AG04449 (cell line): ENCODE data around the gene DAPK2.

ENCODE experiments used
- CTCF ChIA-PET: fragments of 350-600 bp; formaldehyde crosslinking; extraction: SDS; loops from one replicate; lab custom pipeline; 2021; ENCODE audit warnings: antibody characterized with exemption; lab: Yijun Ruan, JAX
- POLR2A ChIA-PET: fragments of 400-600, 350-600 bp; formaldehyde crosslinking; extraction: SDS; loops from one replicate; lab custom pipeline; 2020; ENCODE audit warnings: antibody characterized with exemption, inconsistent platforms; lab: Yijun Ruan, JAX
- DNase-seq: peaks from one replicate; pipeline ENCODE4 v3.0.0-alpha.2; 2010; ENCODE audit warnings: low read depth, low spot score
- H3K4me3 ChIP-seq: 2 replicates; pipeline ENCODE4 v1.5.1; 2011; ENCODE audit warnings: low read depth, mild to moderate bottlenecking, control low read depth, low read length
- TF ChIP-seq, protein P1 (sequence below): IDR thresholded peaks from one replicate; pipeline ENCODE4 v1.5.1; 2011; ENCODE audit warnings: mild to moderate bottlenecking, moderate library complexity, low read length, control low read depth, inconsistent platforms; ENCODE audit not compliant: insufficient read depth; ENCODE audit errors: missing control alignments

Gene DAPK2

GRCh38 chr15:64046421-64047153, at the start of gene DAPK2:
DAPK2 (minus strand) TSS chr15:64046485; CDS start chr15:64040261, 6,224 bp downstream.
- CTCF ChIA-PET = interaction anchor here (0.7 to 13.8 kb wide), 70 partner anchors 9 to 580 kb away, joined by 3 to 129 read pairs (median 4); no protein-coding TSS in a partner anchor
- no peak for DNase-seq
- TF ChIP-seq, protein P1, sequence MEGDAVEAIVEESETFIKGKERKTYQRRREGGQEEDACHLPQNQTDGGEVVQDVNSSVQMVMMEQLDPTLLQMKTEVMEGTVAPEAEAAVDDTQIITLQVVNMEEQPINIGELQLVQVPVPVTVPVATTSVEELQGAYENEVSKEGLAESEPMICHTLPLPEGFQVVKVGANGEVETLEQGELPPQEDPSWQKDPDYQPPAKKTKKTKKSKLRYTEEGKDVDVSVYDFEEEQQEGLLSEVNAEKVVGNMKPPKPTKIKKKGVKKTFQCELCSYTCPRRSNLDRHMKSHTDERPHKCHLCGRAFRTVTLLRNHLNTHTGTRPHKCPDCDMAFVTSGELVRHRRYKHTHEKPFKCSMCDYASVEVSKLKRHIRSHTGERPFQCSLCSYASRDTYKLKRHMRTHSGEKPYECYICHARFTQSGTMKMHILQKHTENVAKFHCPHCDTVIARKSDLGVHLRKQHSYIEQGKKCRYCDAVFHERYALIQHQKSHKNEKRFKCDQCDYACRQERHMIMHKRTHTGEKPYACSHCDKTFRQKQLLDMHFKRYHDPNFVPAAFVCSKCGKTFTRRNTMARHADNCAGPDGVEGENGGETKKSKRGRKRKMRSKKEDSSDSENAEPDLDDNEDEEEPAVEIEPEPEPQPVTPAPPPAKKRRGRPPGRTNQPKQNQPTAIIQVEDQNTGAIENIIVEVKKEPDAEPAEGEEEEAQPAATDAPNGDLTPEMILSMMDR = peak; percentile 71
- peak within 1 kb of the TSS; percentile 60 for H3K4me3 ChIP-seq
- POLR2A ChIA-PET = no interaction called here

GRCh38 chr15:64095431-64095794, 49.1 kb upstream of the DAPK2 start:
- ChIA-PET CTCF (interaction anchor here (0.6 to 1.5 kb wide), 5 partner anchors 27 to 58 kb away, joined by 3 read pairs; partner anchors contain the start of gene DAPK2), POLR2A (no interaction called here)
- TF ChIP-seq, protein P1 = no peak
- peak overlapping the region; percentile 30 for H3K4me3 ChIP-seq
- DNase-seq = no peak

- ChIA-PET POLR2A (interaction anchor here (0.6 to 1.3 kb wide), 2 partner anchors 18 to 38 kb away, joined by 3 read pairs; no protein-coding TSS in a partner anchor), CTCF (interaction anchor here (0.7 to 1.5 kb wide), 3 partner anchors 19 to 484 kb away, joined by 3 to 4 read pairs (median 3); no protein-coding TSS in a partner anchor)
- peak within 1 kb of the TSS; percentile 79 for H3K4me3 ChIP-seq
- TF ChIP-seq, protein P1 = no peak
- peak; percentile 90 for DNase-seq
Measured at GRCh38 chr15:64093627-64094417, 47.5 kb upstream of the DAPK2 start, which contains the start of gene CIAO2A. CIAO2A (minus strand) TSS chr15:64093838; CDS start chr15:64093768, 70 bp downstream.

DNA sequence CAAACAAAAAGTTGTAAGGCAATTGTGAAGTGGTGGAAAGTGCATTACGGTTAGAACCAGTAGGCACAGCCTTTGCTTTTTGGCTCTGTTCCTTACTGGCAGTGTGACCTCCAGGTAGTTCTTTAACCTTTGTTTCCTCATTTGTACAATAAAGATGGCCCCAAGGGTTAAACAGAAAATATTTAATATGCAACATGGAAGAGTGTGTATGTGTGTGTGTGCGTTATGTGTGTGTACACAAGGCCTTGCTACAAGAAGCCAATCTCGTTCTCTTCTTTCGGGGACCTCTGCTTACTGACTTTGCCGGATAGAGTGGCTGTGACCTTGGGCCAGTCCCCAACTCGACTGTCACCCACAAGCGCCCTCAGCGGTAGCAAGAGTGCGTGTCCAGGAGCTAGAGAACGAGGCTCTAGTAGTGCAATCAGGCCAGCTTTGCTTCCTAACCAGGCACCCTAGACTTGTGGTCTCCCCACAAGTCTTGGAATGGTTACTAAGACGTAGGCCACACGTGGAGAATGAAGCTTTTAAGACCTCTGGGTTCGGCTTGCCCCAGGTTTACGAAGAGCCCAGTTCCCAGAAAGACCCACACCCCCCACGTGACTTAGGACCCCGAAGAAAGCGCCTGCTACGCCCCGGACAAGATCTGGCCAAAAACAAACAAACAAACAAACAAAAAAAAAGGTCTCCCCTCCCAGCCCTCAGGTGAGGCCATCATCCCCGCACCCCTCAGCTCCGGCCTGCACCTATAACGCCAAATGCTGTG, 46.8 kb upstream of the DAPK2 start:
- ChIA-PET POLR2A (interaction anchor here (0.6 to 1.3 kb wide), 2 partner anchors 18 to 38 kb away, joined by 3 read pairs; no protein-coding TSS in a partner anchor), CTCF (interaction anchor here (0.7 to 1.5 kb wide), 3 partner anchors 18 to 483 kb away, joined by 3 to 4 read pairs (median 3); no protein-coding TSS in a partner anchor)
- TF ChIP-seq, protein P1 = no peak
- peak overlapping the region; percentile 79 for H3K4me3 ChIP-seq
- DNase-seq = no peak

DNA sequence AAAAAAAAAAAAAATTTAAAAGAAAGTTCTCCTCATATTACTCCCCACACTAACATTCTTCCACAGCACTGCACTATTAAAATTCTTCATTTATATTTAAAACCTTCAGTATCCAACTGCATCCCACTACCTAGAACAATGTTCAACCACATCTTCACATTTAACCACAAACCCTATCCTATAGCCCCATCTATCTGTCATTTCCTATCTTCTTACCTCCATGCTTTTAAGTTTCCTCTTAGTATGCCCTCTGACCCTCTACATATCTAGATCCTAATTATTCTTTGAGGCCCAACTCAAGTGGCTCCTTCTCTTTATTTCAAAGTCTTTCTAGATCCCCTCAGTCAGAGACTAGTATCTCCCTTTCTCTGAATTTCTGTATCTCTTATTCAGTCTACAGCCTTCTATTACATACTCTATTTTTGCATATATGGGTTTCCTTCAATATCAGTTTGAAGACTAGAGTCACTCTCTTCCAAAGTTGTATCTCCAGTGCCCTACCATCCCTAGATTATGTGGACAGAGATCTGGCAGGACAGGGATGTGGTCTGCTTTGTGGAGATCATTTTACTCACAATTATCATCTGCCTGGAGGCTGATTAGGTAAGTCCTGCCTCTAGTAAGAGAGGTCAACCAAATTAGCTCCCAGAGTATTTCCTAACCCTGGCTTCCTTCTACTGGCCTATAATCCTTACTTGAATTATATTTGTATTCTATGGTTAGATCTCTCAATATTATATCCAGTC, 46.0 kb upstream of the DAPK2 start:
- ChIA-PET CTCF (interaction anchor here (1.0 to 1.5 kb wide), 2 partner anchors 147 to 482 kb away, joined by 3 to 4 read pairs; no protein-coding TSS in a partner anchor), POLR2A (no interaction called here)
- no peak for DNase-seq
- peak overlapping the region; percentile 79 for H3K4me3 ChIP-seq
- TF ChIP-seq, protein P1 = no peak
